T1000 (cell line): ENCODE measurements around the gene TNKS2.
"Not testable (repeated sequence)": the region's sequence is repeated elsewhere in the genome, so short reads cannot be mapped to it uniquely, and the experiment has no call there.

Experiments
- DNase-seq: peaks from one replicate; lab custom pipeline; 2025; ENCODE audit warnings: mixed read lengths; lab: John Stamatoyannopoulos, UW

Gene TNKS2

GRCh38 chr10:91796331-91797047 lies 1.7 kb upstream of the TNKS2 start:
- no peak for DNase-seq

- no peak for DNase-seq
These were observed 1.1 kb upstream of the TNKS2 start for GRCh38 chr10:91797048-91797690.

- no peak for DNase-seq
These were observed 704 bp downstream of the TNKS2 start for GRCh38 chr10:91798649-91799611.

DNA sequence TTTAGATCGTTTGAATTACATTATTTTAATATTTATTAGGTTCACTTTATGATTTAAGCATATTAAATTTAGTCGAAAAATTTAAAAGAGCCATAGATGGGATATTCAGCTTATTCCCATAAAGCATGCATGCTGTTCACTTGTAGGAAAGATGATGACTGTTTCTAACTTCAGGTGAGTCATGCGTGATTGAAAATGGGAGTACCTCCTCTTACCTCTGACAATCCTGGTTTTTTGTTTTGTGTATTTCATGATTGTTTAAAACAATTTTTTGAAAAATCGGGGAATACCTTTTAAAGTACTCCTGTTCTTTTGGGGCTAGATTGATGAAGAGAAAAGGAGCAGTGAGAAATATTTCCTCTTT lies 1.4 kb downstream of the TNKS2 start:
- no peak for DNase-seq

GRCh38 chr10:91800182-91800581 lies 2.0 kb downstream of the TNKS2 start:
- no peak for DNase-seq

- no peak for DNase-seq
These were observed 2.5 kb downstream of the TNKS2 start for GRCh38 chr10:91800756-91801155.

DNA sequence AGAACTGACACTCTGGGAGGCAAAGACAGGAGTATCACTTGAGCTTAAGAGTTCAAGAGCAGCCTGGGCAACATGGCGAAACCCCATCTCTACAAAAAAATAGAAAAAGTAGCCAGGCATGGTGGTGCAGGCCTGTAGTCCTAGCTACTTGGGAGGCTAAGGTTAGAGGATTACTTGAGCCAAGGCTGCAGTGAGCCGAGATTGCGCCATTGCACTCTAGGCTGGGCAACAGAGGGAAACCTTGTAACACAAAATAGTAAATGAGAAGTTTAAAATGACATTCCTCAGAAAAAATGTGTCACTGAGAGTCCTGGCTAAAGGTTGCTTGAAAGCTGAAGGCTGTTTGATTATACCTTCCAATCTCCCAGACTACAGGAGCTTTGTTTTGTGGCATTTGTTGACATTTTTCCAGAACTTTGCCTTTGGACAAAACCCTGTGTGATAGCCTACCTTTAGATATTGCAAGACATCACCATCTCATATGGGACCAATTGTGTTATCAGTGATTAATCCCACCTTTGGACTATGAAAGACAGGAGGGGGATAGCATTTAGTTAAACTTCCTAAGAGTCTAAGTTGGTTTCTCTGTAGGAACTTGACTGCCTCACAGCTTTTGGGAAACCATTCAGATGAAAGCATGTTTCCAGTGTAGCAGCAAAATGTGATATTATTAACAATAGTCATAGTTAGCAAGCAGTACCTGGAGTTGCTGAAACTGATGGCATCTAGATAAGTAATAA lies 5.3 kb downstream of the TNKS2 start:
- DNase-seq: no peak

GRCh38 chr10:91804126-91804510 lies 5.9 kb downstream of the TNKS2 start:
- no peak for DNase-seq

- DNase-seq: no peak
These were observed 7.0 kb downstream of the TNKS2 start for GRCh38 chr10:91805110-91805838.

DNA sequence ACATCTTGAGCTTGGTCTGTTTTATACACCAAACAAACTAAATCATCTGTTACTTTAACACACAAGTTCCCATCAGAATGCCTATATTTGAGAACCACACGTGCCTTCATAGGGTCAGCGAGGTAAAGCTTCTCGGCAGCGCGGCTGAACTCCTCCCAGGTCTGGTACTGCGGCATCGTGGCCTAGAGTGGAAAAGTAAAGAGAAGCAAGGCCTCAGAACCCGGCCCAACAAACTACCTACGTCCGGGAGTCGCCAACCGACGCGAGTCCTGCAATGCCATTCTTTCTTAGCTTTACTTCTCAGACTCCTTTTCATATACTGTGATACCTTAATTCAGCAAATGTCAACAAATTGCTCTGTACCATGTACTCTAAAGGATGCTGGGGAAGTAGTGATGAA lies 9.0 kb downstream of the TNKS2 start:
- DNase-seq: not testable (repeated sequence)

DNA sequence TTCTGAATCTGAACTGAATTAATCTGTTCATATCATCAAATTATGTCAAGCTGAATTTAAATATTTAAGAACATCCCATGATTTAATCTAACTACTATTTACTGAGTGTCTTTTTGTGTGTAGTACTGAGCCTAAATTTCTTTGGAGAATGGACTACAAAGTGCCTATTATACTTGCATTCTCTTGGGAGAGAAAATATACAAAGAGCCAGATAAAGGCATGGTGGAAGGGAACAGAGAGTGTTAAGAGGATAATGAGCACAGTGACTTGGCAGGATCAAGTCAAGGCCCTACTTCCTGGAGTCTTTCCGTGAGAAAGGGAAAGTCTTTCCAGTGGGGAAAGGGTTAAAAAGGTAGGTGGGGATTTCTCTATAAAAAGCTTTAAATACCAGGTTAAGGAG lies 15.0 kb downstream of the TNKS2 start:
- no peak for DNase-seq

DNA sequence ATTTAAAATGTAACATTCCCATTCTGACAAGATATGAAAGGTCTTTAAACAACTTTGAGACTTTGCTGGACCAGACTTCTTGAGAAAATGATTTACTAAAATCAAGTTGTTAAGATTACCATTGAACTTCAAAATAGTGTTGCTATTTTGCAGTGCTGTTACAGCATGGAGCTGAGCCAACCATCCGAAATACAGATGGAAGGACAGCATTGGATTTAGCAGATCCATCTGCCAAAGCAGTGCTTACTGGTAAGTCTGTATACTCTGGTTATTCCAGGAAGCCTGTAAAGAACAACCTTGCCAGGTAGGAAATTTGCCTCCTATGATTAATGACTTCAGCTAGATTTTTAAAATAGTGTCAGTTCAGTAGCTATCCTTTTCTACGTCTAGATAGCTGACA lies 18.8 kb downstream of the TNKS2 start:
- no peak for DNase-seq

DNA sequence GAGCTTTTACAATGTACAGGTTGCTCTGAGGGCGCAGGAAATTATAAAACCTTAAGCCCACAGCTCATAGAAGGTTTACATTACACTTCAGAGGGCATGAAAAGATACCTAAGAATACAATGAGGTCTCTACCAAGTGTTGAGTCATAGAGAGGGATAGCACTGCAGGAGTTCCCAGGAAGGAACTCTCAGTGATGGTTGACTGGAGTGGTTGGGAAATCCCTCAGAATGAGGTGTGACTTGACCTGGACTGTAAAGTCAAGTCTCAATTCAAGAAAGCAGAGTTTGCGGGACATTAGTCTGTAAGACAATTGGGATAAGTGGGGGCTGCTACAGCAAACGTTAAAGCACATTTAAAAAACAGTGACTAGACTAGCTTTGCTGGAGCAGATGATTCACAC lies 21.9 kb downstream of the TNKS2 start:
- DNase-seq: no peak

DNA sequence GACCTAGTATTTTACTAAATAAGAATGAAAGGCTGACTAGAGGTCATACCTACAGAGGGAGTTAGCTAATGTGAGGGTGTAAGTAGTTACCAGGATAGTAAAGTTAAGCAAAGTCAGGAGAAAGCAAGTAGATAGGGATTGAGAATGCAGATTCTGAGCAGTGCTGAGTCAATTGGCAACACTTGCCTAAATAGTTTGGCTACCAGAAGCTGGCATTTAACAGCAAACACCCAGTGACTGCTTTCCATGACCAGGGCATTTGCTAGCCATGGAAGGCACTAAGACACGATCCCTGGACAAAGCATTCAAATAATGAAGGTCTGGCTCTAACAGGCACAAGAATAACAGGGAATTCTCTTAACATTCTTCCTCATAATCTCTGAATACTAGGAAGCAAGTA lies 25.9 kb downstream of the TNKS2 start:
- no peak for DNase-seq

- no peak for DNase-seq
These were observed 31.0 kb downstream of the TNKS2 start for GRCh38 chr10:91829268-91829667.

DNA sequence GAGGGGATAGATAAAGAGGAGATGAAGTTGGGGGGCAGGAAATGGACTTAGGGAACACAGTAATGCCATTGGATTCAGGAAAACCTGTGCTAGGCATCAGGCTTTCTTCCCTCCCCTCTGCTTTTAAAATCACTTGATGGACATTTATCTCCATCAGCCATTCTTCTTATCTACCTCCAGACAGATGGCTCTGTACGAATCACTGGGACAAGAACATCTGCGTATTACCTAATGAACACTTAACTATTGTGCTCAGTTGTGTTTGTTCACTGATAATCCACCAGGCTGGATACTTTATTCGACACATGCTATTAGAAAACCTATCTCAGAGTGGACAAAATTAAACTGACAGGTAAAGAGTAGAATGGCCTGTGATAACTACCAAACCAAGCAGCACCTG lies 40.0 kb downstream of the TNKS2 start:
- no peak for DNase-seq

DNA sequence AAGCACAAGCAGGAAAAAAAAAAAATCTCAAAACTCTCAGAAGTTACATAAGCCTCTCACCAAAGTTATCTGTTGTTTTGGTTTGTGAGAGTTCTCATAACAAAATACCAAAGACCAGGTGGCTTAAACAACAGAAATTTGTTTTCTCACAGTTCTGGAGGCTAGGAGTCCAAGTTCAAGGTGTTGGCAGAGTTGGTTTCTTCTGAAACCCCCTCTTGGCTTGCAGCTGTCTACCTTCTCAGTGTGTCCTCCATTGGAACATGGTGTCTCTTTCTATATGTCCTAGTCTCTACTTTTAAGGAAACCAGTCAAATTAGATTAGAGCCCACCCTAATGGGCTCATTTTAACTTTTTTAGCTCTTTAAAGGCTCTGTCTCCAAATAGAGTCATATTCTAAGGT lies 44.9 kb downstream of the TNKS2 start:
- no peak for DNase-seq

- DNase-seq: no peak
These were observed 58.4 kb downstream of the TNKS2 start for GRCh38 chr10:91856637-91857036.

GRCh38 chr10:91860885-91861284 lies 62.7 kb downstream of the TNKS2 start:
- no peak for DNase-seq

DNA sequence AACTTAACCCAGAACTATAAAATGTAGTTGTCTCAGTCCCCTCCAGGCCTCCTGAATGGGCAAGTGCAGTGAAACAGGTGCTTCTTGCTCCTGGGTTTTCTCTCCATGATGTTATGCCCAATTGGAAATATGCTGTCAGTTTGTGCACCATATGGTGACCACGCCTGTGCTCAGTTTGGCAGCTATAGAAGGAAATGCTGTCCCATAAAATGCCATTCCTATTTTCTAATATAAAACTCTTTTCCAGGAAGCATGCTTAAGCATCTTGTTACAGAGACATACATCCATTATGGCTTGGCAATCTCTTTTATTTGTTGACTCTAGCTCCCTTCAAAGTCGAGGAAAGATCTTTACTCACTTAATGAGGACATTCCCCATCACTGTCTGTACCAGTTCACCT lies 65.9 kb downstream of the TNKS2 start:
- no peak for DNase-seq

GRCh38 chr10:91864744-91865143 lies 66.5 kb downstream of the TNKS2 start:
- no peak for DNase-seq
